Mammary epithelial cell (primary cell): ENCODE data around the gene PLPPR1.

Experiments used
- EZH2 ChIP-seq: IDR thresholded peaks from 2 replicates; pipeline ENCODE4 v1.6.1; 2012; ENCODE audit warnings: low read length, inconsistent platforms, borderline replicate concordance
- TF ChIP-seq, protein P1 (sequence below), 2 donors: IDR thresholded peaks in 1 of 2; conservative IDR thresholded peaks in 1 of 2; 2 replicates each; pipeline ENCODE4 v1.5.1; 2011 to 2012; ENCODE audit warnings: inconsistent platforms in 2 of 2, low read length in 2 of 2, mild to moderate bottlenecking in 2 of 2, control low read depth in 1 of 2, low read depth in 1 of 2; ENCODE audit not compliant: insufficient read depth in 1 of 2; ENCODE audit errors: extremely low read depth in 1 of 2

DNA sequence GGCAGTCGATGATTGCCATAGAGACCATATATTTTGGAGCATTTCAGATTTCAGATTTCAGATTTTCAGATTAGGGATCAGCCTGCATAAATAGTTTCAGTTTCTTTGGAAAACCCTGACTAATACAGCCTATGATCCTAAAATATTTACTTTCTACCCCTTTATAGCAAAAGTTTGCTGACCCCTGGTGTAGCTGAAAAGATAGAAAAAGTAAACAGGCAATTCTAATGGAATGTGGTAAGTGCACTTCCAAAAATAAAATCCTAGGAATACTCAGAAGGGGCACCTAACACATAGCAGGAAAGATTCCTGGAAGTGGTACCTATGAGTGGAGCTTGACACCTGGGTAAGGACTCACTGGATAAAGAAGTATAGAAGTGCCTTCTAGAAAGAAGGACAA is 321.8 kb downstream of the PLPPR1 start:
- TF ChIP-seq, protein P1, sequence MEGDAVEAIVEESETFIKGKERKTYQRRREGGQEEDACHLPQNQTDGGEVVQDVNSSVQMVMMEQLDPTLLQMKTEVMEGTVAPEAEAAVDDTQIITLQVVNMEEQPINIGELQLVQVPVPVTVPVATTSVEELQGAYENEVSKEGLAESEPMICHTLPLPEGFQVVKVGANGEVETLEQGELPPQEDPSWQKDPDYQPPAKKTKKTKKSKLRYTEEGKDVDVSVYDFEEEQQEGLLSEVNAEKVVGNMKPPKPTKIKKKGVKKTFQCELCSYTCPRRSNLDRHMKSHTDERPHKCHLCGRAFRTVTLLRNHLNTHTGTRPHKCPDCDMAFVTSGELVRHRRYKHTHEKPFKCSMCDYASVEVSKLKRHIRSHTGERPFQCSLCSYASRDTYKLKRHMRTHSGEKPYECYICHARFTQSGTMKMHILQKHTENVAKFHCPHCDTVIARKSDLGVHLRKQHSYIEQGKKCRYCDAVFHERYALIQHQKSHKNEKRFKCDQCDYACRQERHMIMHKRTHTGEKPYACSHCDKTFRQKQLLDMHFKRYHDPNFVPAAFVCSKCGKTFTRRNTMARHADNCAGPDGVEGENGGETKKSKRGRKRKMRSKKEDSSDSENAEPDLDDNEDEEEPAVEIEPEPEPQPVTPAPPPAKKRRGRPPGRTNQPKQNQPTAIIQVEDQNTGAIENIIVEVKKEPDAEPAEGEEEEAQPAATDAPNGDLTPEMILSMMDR (conservative IDR thresholded peaks at IDR 0.05 in 1 of 2, IDR thresholded peaks at IDR 0.05 in 1 of 2; ENCODE audit: extremely low read depth in 1 of 2, insufficient read depth in 1 of 2, low read depth in 1 of 2, low read length in 2 of 2): no peak
- TF ChIP-seq EZH2: no peak
